NCI-H2029 (cell line): Measurements from ENCODE around the gene ZFP36L1.

Experiments used
- DNase-seq: peaks from one replicate; lab custom pipeline; 2025; lab: John Stamatoyannopoulos, UW

The ZFP36L1 gene

DNA sequence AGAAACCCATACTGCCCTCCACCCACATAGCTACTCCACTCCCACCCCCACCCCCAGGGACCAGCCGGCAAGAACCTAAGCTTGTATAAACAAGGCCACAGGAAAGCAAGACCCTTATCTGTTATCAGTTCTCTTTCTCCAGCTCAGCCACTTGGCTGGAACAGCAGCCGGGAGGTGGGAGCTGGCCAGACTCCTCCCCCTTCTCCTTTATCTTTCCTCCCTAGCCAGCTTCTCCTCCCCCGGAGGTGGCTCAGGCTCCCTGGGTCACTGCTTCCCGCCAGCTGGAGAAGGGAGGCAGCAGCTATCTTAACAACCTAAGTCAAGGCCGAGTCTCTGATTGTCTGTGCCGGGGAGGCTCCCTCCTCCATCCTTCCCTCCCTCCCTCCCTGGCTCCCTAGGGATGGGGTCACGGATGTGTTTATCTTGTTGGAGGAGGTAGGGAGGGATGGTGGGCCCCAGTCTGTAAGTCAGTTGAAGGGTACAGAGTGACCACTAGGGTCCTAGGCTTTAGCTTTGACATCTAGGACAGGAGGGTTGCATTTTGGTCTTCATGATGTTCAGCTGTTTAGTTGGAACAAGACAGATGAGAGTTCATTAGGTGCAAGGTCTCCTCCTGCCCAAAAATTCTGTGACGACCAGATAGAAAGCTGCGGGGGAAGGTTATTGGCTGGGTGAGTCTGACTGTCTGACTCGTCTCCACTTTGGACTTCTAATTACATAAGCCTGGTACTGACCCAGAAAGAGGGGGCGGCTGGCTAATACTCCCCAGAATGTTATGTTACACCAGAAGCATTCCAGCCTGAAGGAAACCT, 29.7 kb downstream of the ZFP36L1 start:
- DNase-seq, result peak; percentile 11

DNA sequence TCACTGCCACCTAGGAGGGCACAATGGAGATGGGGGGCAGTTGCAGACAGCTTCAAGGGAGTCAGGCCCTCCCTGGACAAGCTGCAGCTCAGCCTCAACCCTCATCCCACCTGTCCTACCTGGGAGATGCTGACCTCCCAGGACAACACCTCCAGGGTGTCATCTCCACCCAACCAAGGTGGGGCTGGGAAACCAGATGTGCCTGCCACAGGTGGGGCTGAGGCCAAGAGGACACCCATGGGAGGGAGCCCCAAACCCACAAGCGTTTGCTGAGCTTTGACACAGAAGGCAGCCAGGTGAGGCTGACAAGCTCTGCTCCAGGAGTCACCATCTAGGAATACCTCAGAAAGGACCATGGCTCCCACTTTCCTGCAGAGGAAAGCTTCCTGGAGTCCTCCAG, 31.5 kb downstream of the ZFP36L1 start:
- DNase-seq, result no peak

- no peak for DNase-seq
These were observed 32.1 kb downstream of the ZFP36L1 start for GRCh38 chr14:68760761-68761160.

- DNase-seq, result no peak
These were observed 32.9 kb downstream of the ZFP36L1 start for GRCh38 chr14:68759937-68760336.

- no peak for DNase-seq
These were observed 33.8 kb downstream of the ZFP36L1 start for GRCh38 chr14:68759017-68759560.

GRCh38 chr14:68758301-68758700, 34.6 kb downstream of the ZFP36L1 start:
- DNase-seq, result no peak

DNA sequence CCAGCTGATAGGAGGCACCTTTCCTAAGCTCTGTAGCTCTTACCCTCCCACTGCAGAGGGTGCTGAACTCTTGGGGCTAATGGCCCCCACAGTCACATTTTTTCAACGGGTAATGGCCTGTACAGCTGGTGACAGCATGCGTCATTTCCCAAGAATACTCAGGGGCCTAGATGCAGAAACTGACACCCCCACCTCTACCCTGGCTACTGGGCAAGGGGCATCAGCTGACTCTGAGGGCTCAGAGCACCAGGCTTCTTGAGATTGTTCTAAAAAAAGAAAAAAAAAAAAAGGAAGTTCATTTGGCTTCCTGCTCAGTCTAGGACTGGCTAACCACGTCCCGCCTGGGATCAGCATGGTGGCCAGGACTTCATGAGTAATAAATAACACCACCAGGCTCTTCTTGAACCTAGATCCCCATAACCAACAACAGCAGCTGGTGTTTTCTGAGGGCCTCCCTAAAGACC, 35.2 kb downstream of the ZFP36L1 start:
- DNase-seq, result no peak

DNA sequence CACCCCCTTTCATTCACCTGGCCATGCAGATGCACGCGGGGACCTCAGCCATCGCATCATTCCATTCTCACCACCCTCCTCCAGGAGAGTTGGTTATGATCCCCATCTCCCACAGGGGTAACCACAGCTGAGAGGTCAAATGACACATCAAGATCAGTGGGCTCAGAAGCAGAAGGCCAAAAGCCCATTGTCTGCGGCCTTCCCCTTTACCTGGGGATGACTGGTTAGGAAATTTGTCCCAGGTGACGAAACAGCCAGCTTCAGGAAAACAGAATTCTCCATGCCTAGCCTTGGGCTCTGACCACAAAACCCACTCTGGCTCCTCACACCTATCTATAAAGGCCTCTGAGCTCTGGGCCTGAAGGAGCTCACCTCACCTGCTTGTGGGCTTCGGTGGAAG, 36.1 kb downstream of the ZFP36L1 start:
- DNase-seq, result no peak

- DNase-seq, result no peak
These were observed 36.8 kb downstream of the ZFP36L1 start for GRCh38 chr14:68756000-68756481.

GRCh38 chr14:68755016-68755353, 37.9 kb downstream of the ZFP36L1 start:
- no peak for DNase-seq

DNA sequence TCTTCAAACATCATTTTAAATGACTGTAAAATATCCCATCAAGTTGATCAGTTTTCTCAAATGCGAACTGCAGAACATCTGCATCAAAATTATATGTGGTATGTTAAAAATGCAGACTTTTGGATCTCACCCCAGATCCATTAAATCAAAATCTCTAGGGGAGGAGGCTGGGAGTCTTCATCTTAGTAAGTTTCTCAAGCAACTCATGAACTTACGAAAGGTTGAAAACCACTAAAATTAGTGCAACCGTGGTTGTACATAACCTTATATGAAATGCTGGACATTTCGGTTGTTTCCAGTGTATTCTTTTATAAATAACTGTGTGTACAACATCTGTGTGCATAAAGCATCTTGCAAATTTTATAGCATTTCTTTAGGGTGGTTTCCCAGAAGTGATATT, 39.2 kb downstream of the ZFP36L1 start:
- no peak for DNase-seq

- DNase-seq, result no peak
These were observed 40.4 kb downstream of the ZFP36L1 start for GRCh38 chr14:68752271-68753006.

- no peak for DNase-seq
These were observed 43.1 kb downstream of the ZFP36L1 start for GRCh38 chr14:68749487-68750475.

DNA sequence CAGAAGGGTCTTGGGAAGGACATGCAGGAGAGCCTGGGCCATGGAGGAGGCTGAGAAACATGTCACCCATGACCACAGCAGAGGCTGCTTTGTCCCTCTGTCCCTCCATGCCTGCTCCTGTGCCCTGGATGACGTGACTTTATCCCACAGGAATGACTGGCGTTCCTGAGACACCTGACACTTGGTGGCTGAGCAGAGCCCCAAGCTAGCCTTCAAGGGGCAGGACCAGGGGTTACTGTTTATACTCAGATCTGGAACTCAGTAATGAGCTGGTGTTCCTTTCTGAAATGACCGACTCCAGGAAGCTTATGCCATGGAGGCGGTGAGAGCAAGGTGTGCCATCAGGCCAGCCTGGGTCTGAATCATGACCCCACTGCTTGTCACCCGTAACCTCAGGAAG, 44.2 kb downstream of the ZFP36L1 start:
- DNase-seq, result no peak

- DNase-seq, result no peak
These were observed 44.6 kb downstream of the ZFP36L1 start for GRCh38 chr14:68748260-68748659.

GRCh38 chr14:68747393-68747792, 45.5 kb downstream of the ZFP36L1 start:
- no peak for DNase-seq

DNA sequence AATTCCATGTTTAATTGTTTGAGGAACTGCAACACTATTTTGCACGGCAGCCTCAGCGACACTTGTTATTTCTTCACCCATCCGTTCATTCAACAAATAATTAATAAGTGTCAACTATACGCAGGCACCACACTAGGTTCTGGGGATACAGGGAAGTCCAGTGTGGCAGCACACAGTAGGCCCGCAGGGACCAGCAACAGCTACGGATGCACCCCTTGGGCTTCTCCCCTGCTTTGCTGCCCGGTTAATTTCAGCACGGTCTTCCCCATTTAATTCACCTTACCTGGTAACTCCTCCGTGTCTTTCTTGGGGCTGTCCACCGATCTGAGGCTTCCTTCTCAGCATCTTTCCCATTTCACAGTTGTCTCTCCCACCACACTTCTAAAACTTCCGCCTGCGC, 48.3 kb downstream of the ZFP36L1 start:
- DNase-seq, result no peak

GRCh38 chr14:68741839-68742470, 50.9 kb downstream of the ZFP36L1 start:
- no peak for DNase-seq

- DNase-seq, result no peak
These were observed 51.4 kb downstream of the ZFP36L1 start for GRCh38 chr14:68741477-68741791.

DNA sequence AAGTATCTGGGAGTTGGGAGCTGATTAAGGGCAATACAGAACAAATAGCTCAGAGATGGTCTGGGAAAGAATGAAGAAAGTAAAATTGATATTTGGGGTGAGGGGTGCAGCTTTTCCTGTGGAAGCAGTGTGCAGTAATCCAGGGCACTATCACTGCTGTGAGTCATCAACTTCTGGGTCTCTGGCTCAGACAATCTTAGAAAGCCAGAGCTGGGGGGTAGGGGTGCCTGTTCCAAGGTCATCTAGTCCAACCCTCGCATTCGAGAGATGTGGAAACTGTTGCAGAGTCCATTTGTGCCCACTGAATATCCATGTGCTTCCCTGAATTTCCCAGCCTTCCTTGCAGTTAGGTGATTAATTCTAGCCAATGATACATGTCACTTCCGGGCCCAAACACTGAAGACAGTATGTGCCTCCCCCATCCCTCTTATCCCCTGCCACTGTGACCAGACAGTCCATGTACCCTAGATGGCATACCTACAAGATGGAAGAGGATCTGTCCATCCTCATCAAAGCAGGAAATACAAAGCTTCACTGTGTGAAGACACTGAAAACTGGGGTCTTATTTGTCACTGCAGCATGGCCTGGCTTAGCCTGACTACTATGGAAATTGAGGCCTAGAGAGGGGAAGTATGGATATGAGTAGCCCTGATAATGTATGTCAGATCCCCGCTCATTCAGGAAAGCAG, 51.9 kb downstream of the ZFP36L1 start:
- no peak for DNase-seq

- DNase-seq, result no peak
These were observed 53.2 kb downstream of the ZFP36L1 start for GRCh38 chr14:68739701-68740100.
